Spleen (tissue), 11 donors: ENCODE measurements around the gene ADARB2. TPM values are rescaled to one million over a fixed set of nuclear protein-coding genes. Genes with fewer than 3 reads are reported as not detected.

Experiments used
- DNase-seq: peaks from one replicate; pipeline ENCODE4 v3.0.0-alpha.2; 2020
- H3K27ac ChIP-seq, 8 donors: fragments of 200-600 bp; sonication (generic) in 7 of 8; 1 replicate in 4 of 8; 2 replicates in 4 of 8; pipeline versions ENCODE4 v1.5.0 to v1.8.0; 2016 to 2021; ENCODE audit warnings: inconsistent platforms in 4 of 8, mild to moderate bottlenecking in 4 of 8, moderate library complexity in 1 of 8
- H3K27me3 ChIP-seq, 7 donors: fragments of 200-600 bp; sonication (generic) in 6 of 7; replicated peaks in 1 of 7; 1 replicate in 4 of 7; 2 replicates in 3 of 7; pipeline versions ENCODE4 v1.5.0 to v1.8.0; 2016 to 2021; ENCODE audit warnings: inconsistent platforms in 3 of 7, mild to moderate bottlenecking in 1 of 7
- H3K36me3 ChIP-seq, 6 donors: fragments of 200-600 bp; sonication (generic) in 5 of 6; 1 replicate in 4 of 6; 2 replicates in 2 of 6; pipeline versions ENCODE4 v1.5.0 to v1.8.0; 2016 to 2021; ENCODE audit warnings: inconsistent platforms in 2 of 6
- H3K4me1 ChIP-seq, 6 donors: fragments of 200-600 bp; sonication (generic) in 5 of 6; 1 replicate in 3 of 6; 2 replicates in 3 of 6; pipeline versions ENCODE4 v1.5.0 to v1.8.0; 2016 to 2021; ENCODE audit warnings: inconsistent platforms in 3 of 6
- H3K4me3 ChIP-seq, 8 donors: fragments of 200-600 bp; sonication (generic) in 7 of 8; 1 replicate in 4 of 8; 2 replicates in 4 of 8; pipeline versions ENCODE4 v1.5.0 to v1.8.0; 2016 to 2021; ENCODE audit warnings: inconsistent platforms in 4 of 8, mild to moderate bottlenecking in 4 of 8, moderate library complexity in 2 of 8
- H3K9me3 ChIP-seq, 8 donors: fragments of 200-600 bp; sonication (generic) in 7 of 8; 1 replicate in 4 of 8; 2 replicates in 4 of 8; pipeline versions ENCODE4 v1.5.0 to v1.8.0; 2016 to 2021; ENCODE audit warnings: inconsistent platforms in 4 of 8
- CTCF ChIP-seq, 11 experiments: fragments of 200-600 bp in 7 of 11; fragments of 450-650 bp in 4 of 11; sonication (generic) in 4 of 11; IDR thresholded peaks in 8 of 11; conservative IDR thresholded peaks in 3 of 11; 1 replicate in 7 of 11; 2 replicates in 4 of 11; pipeline versions ENCODE4 v1.4.0 to v1.8.0; 2016 to 2021; ENCODE audit warnings: antibody characterized with exemption in 11 of 11, inconsistent platforms in 4 of 11, mild to moderate bottlenecking in 1 of 11
- POLR2A ChIP-seq, 3 donors: fragments of 450-650 bp; IDR thresholded peaks; one replicate each; pipeline ENCODE4 v1.5.1; 2017; ENCODE audit warnings: antibody characterized with exemption in 3 of 3, mild to moderate bottlenecking in 1 of 3
- POLR2AphosphoS5 ChIP-seq, 3 donors: sonication (generic); formaldehyde crosslinking; IDR thresholded peaks; one replicate each; pipeline ENCODE4 v1.5.1; 2017; ENCODE audit warnings: antibody characterized with exemption in 3 of 3
- WGBS, 5 donors: extraction: QIAGEN DNeasy Blood & Tissue Kit in 3 of 5; methylation state at CpG; one replicate each; pipeline versions ENCODE4 v1.1.5 to v1.1.7; 2013 to 2018; 5-methylcytosine and 5-hydroxymethylcytosine counted together
- intact Hi-C: fragments of 100-400 bp; cut with DNase I; formaldehyde crosslinking; loops from one replicate; pipeline ENCODE4 v1.15.0; 2023; ENCODE audit warnings: low total_unique reads
- polyA plus RNA-seq, 3 donors: library from polyadenylated mRNA; stranded (reverse); fragments of 200-250 nt; gene quantifications; one replicate each; pipeline ENCODE4 v1.2.1, GENCODE V29; 2013
- total RNA-seq, 7 donors: library from RNA; depleted of rRNA in 3 of 7; stranded (reverse); fragments of >200 nt in 3 of 7; fragmentation: NEBNext Ultra II Directional in 4 of 7; extraction: Animal tissue kit (Norgen Biotek cat#: 25700) in 4 of 7; gene quantifications; one replicate each; pipeline versions ENCODE4 v1.1.0 to v1.2.1, GENCODE V29; 2016 to 2021
- donor health status: healthy with polysubstance abuse.
- donor health status: DM: no; HTN: no; CAD: no; lungs with moderate emphysema.
- donor health status: DM: no; HTN: no; CAD: no.
- donor health status: Bipolar disorder and iron deficiency.
- donor health status: healthy.
- donor health status: DM: no; HTN: no; CAD: no.
- donor health status: DM: yes; HTN: yes; CAD: no.

The ADARB2 gene
- total and polyA plus RNA-seq, 10 donors, result 0.05 to 8.1 (median 0.96) TPM

GRCh38 chr10:1361411-1362105, 375.8 kb downstream of the ADARB2 start:
- WGBS, 5 donors, result 59 to 80% (median 71%) methylated on average over 13 of the region's 13 CpGs
- Histone ChIP-seq H3K9me3 (no peaks in the 10 kb centered on the region), H3K4me3 (no peak overlapping the region), H3K27me3 (peaks cover 0 to 44% (median 13%) of the 10 kb centered on the region in 7 donors), H3K36me3 (no peaks in the 10 kb centered on the region), H3K4me1 (peaks cover 0 to 14% (median 0%) of the 10 kb centered on the region in 6 donors), H3K27ac (no peak overlapping the region)
- DNase-seq, result no peak
- TF ChIP-seq POLR2A (IDR thresholded peaks at IDR 0.05) (no peak), CTCF (IDR thresholded peaks at IDR 0.05 in 8 of 11, conservative IDR thresholded peaks at IDR 0.05 in 3 of 11) (no peak), POLR2AphosphoS5 (IDR thresholded peaks at IDR 0.05) (no peak)
- intact Hi-C loops, result no loop called here

GRCh38 chr10:1360558-1361164, 376.7 kb downstream of the ADARB2 start:
- TF ChIP-seq CTCF (IDR thresholded peaks at IDR 0.05 in 8 of 11, conservative IDR thresholded peaks at IDR 0.05 in 3 of 11), result no peak
- no peak for TF ChIP-seq POLR2A (IDR thresholded peaks at IDR 0.05)
- TF ChIP-seq POLR2AphosphoS5 (IDR thresholded peaks at IDR 0.05), result no peak
- no peaks in the 10 kb centered on the region for H3K9me3 ChIP-seq
- intact Hi-C loops, result no loop called here
- 52 to 79% (median 62%) methylated on average over 20 of the region's 20 CpGs for WGBS, 5 donors
- no peak overlapping the region for H3K4me3 ChIP-seq
- DNase-seq, result no peak
- H3K4me1 ChIP-seq, result peaks cover 0 to 14% (median 0%) of the 10 kb centered on the region in 6 donors
- no peak overlapping the region for H3K27ac ChIP-seq
- no peaks in the 10 kb centered on the region for H3K36me3 ChIP-seq
- peaks cover 0 to 47% (median 13%) of the 10 kb centered on the region in 7 donors for H3K27me3 ChIP-seq

- intact Hi-C loops, result no loop called here
- Histone ChIP-seq H3K4me1 (peaks cover 0 to 14% (median 0%) of the 10 kb centered on the region in 6 donors), H3K36me3 (no peaks in the 10 kb centered on the region), H3K27me3 (peaks cover 0 to 52% (median 13%) of the 10 kb centered on the region in 7 donors), H3K9me3 (no peaks in the 10 kb centered on the region), H3K27ac (no peak overlapping the region), H3K4me3 (no peak overlapping the region)
- no peak for TF ChIP-seq POLR2AphosphoS5 (IDR thresholded peaks at IDR 0.05)
- TF ChIP-seq CTCF (IDR thresholded peaks at IDR 0.05 in 8 of 11, conservative IDR thresholded peaks at IDR 0.05 in 3 of 11), result no peak
- no peak for TF ChIP-seq POLR2A (IDR thresholded peaks at IDR 0.05)
- no peak for DNase-seq
- 61 to 84% (median 67%) methylated on average over 8 to 19 of the region's 19 CpGs for WGBS, 5 donors
These were observed 377.2 kb downstream of the ADARB2 start for GRCh38 chr10:1360011-1360557.

GRCh38 chr10:1359626-1359955, 377.7 kb downstream of the ADARB2 start:
- no peak for DNase-seq
- Histone ChIP-seq H3K27ac (no peak overlapping the region), H3K9me3 (no peaks in the 10 kb centered on the region), H3K27me3 (peaks cover 0 to 53% (median 13%) of the 10 kb centered on the region in 7 donors), H3K36me3 (no peaks in the 10 kb centered on the region), H3K4me3 (no peak overlapping the region), H3K4me1 (peaks cover 0 to 14% (median 0%) of the 10 kb centered on the region in 6 donors)
- intact Hi-C loops, result no loop called here
- 77 to 85% (median 81%) methylated on average over 12 of the region's 12 CpGs for WGBS, 5 donors
- TF ChIP-seq POLR2A (IDR thresholded peaks at IDR 0.05), result no peak
- TF ChIP-seq POLR2AphosphoS5 (IDR thresholded peaks at IDR 0.05), result no peak
- no peak for TF ChIP-seq CTCF (IDR thresholded peaks at IDR 0.05 in 8 of 11, conservative IDR thresholded peaks at IDR 0.05 in 3 of 11)
